SK-N-SH treated with all-trans-retinoic acid at 6 μM for 48 hours (cell line): ENCODE results near the gene PRR13.

Experiments used
- ARNTL ChIP-seq: fragments of 450-650 bp; formaldehyde crosslinking; IDR thresholded peaks from 2 replicates; pipeline ENCODE4 v1.5.0; 2020; ENCODE audit warnings: low read depth, mild to moderate bottlenecking, moderate library complexity, borderline replicate concordance
- ESRRG ChIP-seq: fragments of 250-450 bp; sonication (Bioruptor Pico); IDR thresholded peaks from 2 replicates; pipeline ENCODE4 v1.6.1; 2021; ENCODE audit warnings: mild to moderate bottlenecking
- GLIS3 ChIP-seq: fragments of 250-450 bp; sonication (Bioruptor Pico); IDR thresholded peaks from 2 replicates; pipeline ENCODE4 v1.5.0; 2020; ENCODE audit warnings: mild to moderate bottlenecking, moderate library complexity
- ISL1 ChIP-seq: fragments of 250-450 bp; sonication (Bioruptor Pico); IDR thresholded peaks from 2 replicates; pipeline ENCODE4 v2.1.2; 2022; ENCODE audit warnings: mild to moderate bottlenecking, moderate library complexity
- OSR1 ChIP-seq: fragments of 250-450 bp; sonication (Bioruptor Pico); IDR thresholded peaks from 2 replicates; pipeline ENCODE4 v1.8.0; 2022; ENCODE audit warnings: moderate library complexity, mild to moderate bottlenecking, inconsistent platforms
- RARB ChIP-seq: fragments of 250-450 bp; sonication (Bioruptor Pico); IDR thresholded peaks from 2 replicates; pipeline ENCODE4 v1.8.0; 2021; ENCODE audit warnings: mild to moderate bottlenecking, moderate library complexity
- TOX ChIP-seq: fragments of 250-450 bp; sonication (Bioruptor Pico); IDR thresholded peaks from 2 replicates; pipeline ENCODE4 v1.8.0; 2021; ENCODE audit warnings: mild to moderate bottlenecking, moderate library complexity, borderline replicate concordance
- ZFP30 ChIP-seq: fragments of 450-650 bp; formaldehyde crosslinking; IDR thresholded peaks from 2 replicates; pipeline ENCODE4 v1.5.0; 2022; ENCODE audit warnings: mild to moderate bottlenecking, moderate library complexity
- ZNF8 ChIP-seq: fragments of 450-650 bp; formaldehyde crosslinking; IDR thresholded peaks from 2 replicates; pipeline ENCODE4 v1.5.0; 2020; ENCODE audit warnings: mild to moderate bottlenecking, moderate library complexity
- TF ChIP-seq, protein P1 (sequence below): fragments of 250-450 bp; sonication (Bioruptor Pico); IDR thresholded peaks from 2 replicates; pipeline ENCODE4 v1.5.1; 2021; ENCODE audit warnings: mild to moderate bottlenecking, moderate library complexity
- TF ChIP-seq, protein P2 (sequence below): fragments of 250-450 bp; sonication (Bioruptor Pico); IDR thresholded peaks from 2 replicates; pipeline ENCODE4 v1.8.0; 2021; ENCODE audit warnings: low read depth, mild to moderate bottlenecking, moderate library complexity, borderline replicate concordance
- TF ChIP-seq, protein P3 (sequence below): fragments of 250-450 bp; sonication (Bioruptor Pico); IDR thresholded peaks from 2 replicates; pipeline ENCODE4 v1.8.0; 2020; ENCODE audit warnings: mild to moderate bottlenecking, moderate library complexity, borderline replicate concordance
- TF ChIP-seq, protein P4 (sequence below): fragments of 250-450 bp; sonication (Bioruptor Pico); IDR thresholded peaks from 2 replicates; pipeline ENCODE4 v1.5.0; 2020; ENCODE audit warnings: mild to moderate bottlenecking, moderate library complexity

DNA sequence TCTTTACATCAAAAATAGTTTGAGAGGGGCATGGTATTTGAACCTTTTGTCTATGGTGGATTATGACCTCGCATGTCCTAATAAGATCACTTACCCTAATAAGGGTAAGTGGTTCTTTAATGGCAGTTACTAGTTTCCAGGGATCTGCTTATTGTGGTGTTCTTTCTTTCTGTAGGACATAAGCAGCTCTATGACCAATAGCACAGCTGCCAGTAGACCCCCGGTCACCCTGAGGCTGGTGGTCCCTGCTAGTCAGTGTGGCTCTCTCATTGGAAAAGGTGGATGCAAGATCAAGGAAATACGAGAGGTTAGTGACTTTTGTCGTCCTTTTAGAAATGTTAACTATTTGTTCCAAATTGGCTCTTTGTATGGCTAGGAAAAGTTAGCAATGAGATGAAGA is 17.6 kb downstream of the PRR13 start:
- TF ChIP-seq ESRRG (CRISPR knock-in tag) (no peak), TOX (CRISPR knock-in tag) (no peak), ISL1 (no peak), ARNTL (CRISPR knock-in tag) (no peak), GLIS3 (CRISPR knock-in tag) (no peak), ZFP30 (CRISPR knock-in tag) (no peak), OSR1 (CRISPR knock-in tag) (no peak), RARB (CRISPR knock-in tag) (no peak), ZNF8 (CRISPR knock-in tag) (no peak)
- TF ChIP-seq, protein P1, sequence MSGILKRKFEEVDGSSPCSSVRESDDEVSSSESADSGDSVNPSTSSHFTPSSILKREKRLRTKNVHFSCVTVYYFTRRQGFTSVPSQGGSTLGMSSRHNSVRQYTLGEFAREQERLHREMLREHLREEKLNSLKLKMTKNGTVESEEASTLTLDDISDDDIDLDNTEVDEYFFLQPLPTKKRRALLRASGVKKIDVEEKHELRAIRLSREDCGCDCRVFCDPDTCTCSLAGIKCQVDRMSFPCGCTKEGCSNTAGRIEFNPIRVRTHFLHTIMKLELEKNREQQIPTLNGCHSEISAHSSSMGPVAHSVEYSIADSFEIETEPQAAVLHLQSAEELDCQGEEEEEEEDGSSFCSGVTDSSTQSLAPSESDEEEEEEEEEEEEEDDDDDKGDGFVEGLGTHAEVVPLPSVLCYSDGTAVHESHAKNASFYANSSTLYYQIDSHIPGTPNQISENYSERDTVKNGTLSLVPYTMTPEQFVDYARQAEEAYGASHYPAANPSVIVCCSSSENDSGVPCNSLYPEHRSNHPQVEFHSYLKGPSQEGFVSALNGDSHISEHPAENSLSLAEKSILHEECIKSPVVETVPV (CRISPR knock-in tag): no peak
- TF ChIP-seq, protein P2, sequence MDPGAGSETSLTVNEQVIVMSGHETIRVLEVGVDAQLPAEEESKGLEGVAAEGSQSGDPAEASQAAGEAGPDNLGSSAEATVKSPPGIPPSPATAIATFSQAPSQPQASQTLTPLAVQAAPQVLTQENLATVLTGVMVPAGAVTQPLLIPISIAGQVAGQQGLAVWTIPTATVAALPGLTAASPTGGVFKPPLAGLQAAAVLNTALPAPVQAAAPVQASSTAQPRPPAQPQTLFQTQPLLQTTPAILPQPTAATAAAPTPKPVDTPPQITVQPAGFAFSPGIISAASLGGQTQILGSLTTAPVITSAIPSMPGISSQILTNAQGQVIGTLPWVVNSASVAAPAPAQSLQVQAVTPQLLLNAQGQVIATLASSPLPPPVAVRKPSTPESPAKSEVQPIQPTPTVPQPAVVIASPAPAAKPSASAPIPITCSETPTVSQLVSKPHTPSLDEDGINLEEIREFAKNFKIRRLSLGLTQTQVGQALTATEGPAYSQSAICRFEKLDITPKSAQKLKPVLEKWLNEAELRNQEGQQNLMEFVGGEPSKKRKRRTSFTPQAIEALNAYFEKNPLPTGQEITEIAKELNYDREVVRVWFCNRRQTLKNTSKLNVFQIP (CRISPR knock-in tag): no peak
- TF ChIP-seq, protein P3, sequence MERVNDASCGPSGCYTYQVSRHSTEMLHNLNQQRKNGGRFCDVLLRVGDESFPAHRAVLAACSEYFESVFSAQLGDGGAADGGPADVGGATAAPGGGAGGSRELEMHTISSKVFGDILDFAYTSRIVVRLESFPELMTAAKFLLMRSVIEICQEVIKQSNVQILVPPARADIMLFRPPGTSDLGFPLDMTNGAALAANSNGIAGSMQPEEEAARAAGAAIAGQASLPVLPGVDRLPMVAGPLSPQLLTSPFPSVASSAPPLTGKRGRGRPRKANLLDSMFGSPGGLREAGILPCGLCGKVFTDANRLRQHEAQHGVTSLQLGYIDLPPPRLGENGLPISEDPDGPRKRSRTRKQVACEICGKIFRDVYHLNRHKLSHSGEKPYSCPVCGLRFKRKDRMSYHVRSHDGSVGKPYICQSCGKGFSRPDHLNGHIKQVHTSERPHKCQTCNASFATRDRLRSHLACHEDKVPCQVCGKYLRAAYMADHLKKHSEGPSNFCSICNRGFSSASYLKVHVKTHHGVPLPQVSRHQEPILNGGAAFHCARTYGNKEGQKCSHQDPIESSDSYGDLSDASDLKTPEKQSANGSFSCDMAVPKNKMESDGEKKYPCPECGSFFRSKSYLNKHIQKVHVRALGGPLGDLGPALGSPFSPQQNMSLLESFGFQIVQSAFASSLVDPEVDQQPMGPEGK (CRISPR knock-in tag): no peak
- TF ChIP-seq, protein P4, sequence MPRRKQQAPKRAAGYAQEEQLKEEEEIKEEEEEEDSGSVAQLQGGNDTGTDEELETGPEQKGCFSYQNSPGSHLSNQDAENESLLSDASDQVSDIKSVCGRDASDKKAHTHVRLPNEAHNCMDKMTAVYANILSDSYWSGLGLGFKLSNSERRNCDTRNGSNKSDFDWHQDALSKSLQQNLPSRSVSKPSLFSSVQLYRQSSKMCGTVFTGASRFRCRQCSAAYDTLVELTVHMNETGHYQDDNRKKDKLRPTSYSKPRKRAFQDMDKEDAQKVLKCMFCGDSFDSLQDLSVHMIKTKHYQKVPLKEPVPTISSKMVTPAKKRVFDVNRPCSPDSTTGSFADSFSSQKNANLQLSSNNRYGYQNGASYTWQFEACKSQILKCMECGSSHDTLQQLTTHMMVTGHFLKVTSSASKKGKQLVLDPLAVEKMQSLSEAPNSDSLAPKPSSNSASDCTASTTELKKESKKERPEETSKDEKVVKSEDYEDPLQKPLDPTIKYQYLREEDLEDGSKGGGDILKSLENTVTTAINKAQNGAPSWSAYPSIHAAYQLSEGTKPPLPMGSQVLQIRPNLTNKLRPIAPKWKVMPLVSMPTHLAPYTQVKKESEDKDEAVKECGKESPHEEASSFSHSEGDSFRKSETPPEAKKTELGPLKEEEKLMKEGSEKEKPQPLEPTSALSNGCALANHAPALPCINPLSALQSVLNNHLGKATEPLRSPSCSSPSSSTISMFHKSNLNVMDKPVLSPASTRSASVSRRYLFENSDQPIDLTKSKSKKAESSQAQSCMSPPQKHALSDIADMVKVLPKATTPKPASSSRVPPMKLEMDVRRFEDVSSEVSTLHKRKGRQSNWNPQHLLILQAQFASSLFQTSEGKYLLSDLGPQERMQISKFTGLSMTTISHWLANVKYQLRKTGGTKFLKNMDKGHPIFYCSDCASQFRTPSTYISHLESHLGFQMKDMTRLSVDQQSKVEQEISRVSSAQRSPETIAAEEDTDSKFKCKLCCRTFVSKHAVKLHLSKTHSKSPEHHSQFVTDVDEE (CRISPR knock-in tag): no peak
